Middle frontal gyrus (tissue), 1 donor: ENCODE results near the gene ACSS3.
"Not testable (repeated sequence)": the region's sequence is repeated elsewhere in the genome, so short reads cannot be mapped to it uniquely, and the experiment has no call there.

Experiments used
- DNase-seq: peaks from one replicate; pipeline ENCODE4 v3.0.0-alpha.2; 2015; ENCODE audit warnings: low spot score; ENCODE audit errors: extremely low spot score

The ACSS3 gene

GRCh38 chr12:81094718-81095360 is 17.0 kb downstream of the ACSS3 start:
- DNase-seq, result no peak

GRCh38 chr12:81095501-81096232 is 17.8 kb downstream of the ACSS3 start:
- DNase-seq, result no peak

DNA sequence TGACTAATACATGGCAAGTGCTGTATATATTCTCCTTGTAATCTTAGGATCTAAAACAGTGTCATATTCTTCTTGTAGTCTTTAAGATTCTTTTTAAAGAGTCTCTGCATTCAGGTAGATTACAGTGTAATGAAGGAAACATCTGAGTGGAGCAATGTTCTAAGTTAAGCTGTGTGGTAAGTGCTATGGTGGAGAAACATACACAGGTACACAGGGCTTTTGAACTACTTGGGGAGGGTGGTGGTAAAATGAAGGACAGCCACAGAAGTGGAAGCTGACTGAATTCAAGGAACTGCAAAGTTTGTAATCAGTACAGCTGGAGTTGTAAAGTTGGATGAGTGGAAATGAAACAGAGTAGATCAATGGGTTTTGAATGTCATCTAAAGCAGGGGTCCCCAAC is 27.8 kb downstream of the ACSS3 start:
- no peak for DNase-seq

- no peak for DNase-seq
These were observed 36.3 kb downstream of the ACSS3 start for GRCh38 chr12:81114226-81114625.

- DNase-seq, result not testable (repeated sequence)
These were observed 41.2 kb downstream of the ACSS3 start for GRCh38 chr12:81119069-81119468.

DNA sequence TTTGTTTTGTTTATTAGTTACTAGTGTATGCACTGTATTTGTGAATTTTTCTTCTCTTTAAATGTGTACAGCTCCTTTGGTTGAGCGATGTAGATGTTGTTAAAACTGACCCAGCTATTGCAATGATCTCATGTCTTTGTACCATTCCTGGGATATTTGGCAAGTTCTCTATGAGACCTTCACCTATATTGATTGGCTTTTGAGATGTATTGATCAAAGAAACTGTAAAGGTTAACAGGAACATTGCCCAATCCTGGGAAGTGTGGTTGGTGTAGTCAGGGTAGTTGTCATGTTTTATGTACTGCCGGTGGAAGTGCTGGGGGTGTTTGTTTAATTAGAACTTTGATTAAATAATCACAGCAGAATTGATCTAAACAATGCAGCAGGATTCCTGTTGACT is 43.1 kb downstream of the ACSS3 start:
- no peak for DNase-seq

DNA sequence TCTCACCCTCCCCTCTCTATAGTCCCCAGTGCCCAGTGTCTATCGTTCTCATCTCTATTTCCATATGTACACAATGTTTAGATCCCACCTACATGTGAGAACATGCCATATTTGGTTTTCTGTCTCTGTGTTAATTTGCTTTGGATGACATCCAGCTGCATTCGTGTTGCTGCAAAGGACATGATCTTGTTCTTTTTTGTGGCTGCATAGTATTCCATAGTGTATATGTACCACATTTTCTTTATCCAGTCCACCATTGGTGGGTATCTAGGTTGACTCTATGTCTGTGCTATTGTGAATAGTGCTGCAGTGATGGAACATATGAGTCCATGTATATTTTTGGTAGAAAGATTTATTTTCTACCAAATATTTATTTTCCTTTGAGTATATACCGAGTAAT is 45.7 kb downstream of the ACSS3 start:
- DNase-seq, result no peak

GRCh38 chr12:81125691-81126090 is 47.8 kb downstream of the ACSS3 start:
- no peak for DNase-seq

DNA sequence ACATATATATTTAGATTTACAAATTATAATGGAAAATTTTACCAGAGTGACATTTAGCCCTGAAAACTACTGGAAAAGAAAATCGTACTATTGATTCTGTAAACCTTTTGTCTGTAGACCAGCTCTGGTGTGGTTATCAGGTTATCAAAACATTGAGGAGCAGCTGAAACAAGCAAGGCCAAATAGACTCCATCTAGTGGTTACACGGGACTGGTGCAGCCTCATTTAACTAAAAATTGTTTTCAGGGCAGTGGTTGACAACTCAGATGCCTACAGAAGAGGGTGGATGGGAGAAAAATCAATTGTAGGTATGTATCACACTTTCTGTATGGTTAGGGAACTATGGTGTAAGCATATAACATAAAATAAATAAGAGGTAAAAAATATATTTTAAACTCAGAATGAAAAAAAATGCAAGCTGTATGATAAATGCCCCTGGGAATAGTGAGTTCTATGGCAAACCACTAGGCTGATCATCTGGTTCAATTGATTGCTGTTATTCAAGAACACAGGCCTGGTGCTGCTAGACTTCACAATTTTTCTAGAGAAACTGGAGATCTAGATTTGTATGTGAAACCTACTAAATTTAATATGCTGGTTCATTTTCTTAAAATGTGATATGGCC is 51.2 kb downstream of the ACSS3 start:
- no peak for DNase-seq

DNA sequence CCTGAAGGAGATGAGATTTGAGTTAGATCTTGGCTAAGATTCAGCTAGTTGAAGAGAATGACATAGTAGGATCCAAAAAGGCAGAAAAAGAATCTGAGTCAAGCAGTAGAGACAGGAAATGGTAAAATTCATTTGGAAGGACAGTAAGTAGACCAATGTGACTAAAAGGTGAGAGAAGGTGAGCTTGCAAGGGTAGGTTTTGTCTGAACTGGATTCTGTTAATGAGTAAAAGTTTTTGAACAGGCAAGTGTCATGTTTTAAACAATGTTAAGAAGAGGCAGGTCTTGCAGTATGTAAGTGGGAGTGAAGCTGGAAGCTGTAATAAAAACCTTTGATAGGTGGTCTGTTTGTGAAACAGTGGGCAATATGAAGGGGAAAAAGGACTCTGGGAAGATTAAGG is 58.6 kb downstream of the ACSS3 start:
- DNase-seq, result no peak

DNA sequence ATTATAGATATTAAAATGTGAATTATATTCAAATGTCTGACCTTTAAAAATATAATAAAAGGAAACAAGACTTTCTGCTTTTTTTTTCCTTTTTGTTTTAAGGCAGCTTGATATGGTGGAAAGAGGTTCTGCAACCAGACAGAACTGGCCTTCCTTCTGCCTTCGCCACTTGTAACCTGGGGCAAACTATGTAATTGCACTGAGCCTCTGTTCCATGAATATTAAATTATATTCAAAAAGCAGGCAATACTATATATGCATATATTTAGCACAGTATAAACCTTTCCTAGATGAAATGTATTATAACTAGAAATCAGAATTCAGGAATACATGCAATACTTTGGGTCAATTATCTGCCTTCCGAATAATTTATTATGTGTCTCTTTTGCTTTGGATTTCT is 59.9 kb downstream of the ACSS3 start:
- no peak for DNase-seq

DNA sequence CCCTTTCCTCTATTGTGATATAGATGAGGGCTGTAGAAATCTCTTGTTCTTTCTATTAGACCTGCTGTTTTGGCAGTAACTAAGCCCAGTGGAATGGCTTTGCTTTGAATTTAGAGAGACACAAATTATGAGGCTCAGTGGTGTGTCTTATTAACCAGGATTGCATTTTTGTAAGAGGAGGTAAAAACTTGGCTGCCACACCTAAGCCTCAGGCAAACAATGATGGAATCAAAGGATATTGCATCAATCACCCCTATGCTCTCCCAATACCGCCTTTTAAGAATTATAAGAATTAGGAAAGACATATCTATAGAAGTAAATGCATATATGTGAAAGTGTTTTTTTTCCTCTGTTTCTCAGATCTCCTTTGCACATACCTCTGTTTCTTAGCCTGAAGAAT is 63.3 kb downstream of the ACSS3 start:
- DNase-seq, result no peak

DNA sequence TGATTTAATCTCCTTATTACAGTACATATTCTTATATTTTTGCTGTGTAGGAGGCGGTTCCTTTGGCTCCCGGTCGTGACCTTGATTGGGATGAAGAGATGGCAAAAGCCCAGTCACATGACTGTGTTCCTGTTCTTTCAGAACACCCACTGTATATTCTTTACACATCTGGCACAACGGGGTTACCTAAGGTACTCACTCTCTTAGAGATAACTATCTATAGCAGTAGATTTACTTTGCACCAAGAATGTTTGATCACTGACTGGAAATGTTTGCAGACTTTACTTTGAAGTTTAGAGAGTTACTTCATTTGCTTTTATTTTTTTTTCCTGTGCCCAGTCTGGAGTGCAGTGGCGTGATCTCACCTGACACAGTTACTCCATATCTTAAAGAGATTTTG is 65.2 kb downstream of the ACSS3 start:
- no peak for DNase-seq

- DNase-seq, result no peak
These were observed 68.6 kb downstream of the ACSS3 start for GRCh38 chr12:81146228-81147225.

GRCh38 chr12:81147292-81147919 is 69.5 kb downstream of the ACSS3 start:
- DNase-seq, result no peak

GRCh38 chr12:81150382-81150781 is 72.5 kb downstream of the ACSS3 start:
- DNase-seq, result no peak

- no peak for DNase-seq
These were observed 82.0 kb downstream of the ACSS3 start for GRCh38 chr12:81159856-81160255.

GRCh38 chr12:81161680-81162079 is 83.8 kb downstream of the ACSS3 start:
- DNase-seq, result no peak

DNA sequence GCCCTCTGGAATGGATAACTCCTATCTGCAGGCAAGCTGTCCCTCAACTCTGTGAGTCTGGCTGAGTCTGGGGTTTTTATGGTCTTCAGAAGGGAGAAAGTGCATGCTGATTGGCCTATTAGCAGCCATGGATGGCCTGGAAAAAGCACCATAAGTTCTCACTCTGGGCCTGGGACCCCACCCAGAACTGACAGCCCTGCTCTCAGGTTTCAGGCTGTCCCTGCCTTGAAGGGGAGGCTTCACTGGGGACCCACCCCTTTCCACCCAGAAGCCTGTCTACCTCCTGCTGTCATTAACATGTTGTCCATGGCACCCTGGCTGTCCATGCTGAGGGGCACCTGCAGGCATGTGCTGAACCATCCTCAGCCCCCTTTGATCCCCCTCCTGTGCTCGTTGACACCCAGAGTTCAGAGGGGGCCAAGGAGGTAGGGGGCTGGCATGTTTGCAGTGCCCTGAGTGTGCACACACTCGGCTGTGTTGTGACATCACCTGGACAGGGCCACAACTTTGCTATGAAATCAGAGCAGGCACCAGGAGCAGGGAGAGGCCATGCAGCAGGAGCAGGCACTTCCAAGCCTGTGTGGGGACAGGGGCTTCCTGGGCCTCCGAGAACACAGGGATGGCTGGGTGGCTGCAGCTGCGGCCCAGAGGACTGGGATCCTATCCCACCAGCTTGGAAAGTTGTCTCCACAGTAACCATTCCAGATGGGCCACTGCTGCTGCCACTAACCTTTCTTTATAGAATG is 84.7 kb downstream of the ACSS3 start:
- DNase-seq, result no peak

- no peak for DNase-seq
These were observed 86.9 kb downstream of the ACSS3 start for GRCh38 chr12:81164827-81165226.
